HUDEP-2 (cell line): ENCODE data around the gene RGS10.

Experiments used
- DNase-seq, 76 experiments: peaks; one replicate each; lab custom pipeline; 2025; ENCODE audit not compliant: unreplicated experiment in 76 of 76; lab: John Stamatoyannopoulos, UW

The RGS10 gene

DNA sequence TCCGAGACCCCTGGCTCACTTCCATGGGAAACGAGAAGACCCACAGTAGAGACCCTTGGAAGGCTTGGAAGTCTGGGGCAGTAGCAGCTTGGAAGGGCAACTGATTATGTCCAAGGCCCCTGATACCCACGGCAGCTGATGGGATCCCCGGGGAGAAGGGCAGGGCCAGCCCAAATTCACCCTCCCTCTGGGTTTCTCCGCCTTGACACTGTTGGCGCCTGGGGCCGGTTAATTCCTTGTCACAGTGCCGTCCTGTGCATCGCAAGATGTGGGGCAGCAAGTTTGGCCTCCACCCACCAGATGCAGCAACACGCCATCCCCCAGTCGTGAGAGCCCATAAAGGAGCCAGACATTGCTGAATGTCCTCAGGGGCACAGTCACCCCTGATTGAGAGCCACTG, 89.2 kb downstream of the RGS10 start:
- no peak for DNase-seq

DNA sequence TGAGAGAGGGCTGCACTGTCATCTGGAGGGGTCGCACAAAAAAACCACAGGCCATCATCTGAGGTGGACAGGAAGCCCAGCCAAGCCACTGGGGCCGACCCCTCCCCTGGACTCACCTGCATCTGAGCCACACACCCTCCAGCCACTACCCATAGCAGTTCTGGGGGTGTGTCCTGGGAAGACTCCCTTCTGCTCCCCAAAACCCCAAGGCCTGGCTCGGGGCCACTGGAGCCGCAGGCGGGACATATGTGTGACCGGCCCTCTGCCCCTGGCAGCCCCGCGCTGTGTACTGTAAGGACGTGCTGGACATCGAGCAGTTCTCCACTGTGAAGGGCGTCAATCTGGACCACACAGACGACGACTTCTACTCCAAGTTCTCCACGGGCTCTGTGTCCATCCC, 90.1 kb downstream of the RGS10 start:
- DNase-seq: no peak

DNA sequence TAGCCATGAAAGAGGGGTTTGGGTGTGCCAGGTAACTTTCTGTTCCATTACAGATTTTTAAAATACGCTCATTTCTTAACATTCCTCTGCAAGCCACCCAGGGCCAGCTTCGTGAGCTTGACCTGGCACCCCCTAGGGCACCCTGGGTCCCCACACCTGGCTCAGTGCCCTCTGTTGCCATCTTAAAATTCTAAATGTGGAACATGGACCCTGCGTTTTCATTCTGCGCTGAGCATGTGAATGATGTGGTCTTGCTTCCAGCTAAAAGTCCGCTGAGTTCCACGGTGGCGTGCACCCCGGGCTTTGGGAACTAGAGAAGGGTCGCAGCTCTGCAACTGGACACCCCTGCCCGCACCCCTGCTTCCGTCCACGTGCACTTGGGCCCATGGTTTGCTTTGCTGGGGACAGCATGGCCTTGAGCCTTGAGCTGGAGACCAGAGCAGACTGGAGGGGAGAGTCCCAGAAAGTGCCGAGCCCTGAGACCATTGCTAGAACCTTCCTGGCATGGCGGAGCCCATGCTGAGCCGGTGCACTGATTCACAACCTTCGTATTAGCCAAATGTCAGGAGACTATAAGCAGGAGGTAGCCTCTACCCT, 91.1 kb downstream of the RGS10 start:
- DNase-seq: no peak

DNA sequence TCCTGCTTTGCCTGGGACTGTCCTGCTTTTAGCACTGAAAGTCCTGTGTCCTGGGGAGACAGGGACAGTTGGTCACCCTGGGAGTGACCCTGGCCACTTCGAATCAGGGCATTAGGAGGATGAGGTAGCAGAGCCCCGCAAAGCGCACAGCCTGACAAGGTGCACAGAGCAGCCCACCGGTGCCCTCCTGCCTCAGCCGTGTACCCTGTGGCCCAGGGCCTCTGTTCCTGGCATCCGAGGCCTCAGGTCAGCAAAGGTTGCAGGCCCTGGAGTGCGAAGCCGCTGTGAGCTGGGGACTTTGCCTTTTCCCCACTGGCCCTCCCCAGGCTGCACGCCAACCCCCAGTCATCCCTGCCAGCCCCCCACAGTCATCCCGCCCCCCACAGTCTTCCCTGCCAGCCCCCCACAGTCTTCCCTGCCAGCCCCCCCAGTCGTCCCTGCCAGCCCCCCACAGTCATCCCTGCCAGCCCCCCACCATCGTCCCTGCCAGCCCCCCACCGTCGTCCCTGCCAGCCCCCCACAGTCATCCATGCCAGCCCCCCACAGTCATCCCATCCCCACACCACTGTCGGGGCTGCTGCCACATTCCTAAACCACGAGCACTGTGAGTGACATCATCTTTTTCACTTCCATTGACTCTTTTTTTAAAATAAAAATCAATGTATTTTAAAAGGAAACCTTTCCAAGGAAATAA, 91.8 kb downstream of the RGS10 start:
- DNase-seq: no peak
